GM12865 (cell line): ENCODE results near the gene PRMT9.

ENCODE experiments used
- DNase-seq: peaks from one replicate; pipeline ENCODE4 v3.0.0; 2010; ENCODE audit warnings: low read depth
- H3K4me3 ChIP-seq: 2 replicates; pipeline ENCODE4 v1.5.1; 2011; ENCODE audit warnings: mild to moderate bottlenecking, low read depth, low read length, control low read depth
- CTCF ChIP-seq: IDR thresholded peaks from 2 replicates; pipeline ENCODE4 v1.5.1; 2011; ENCODE audit warnings: low read length, control low read depth, low read depth, inconsistent platforms; ENCODE audit not compliant: insufficient read depth; ENCODE audit errors: missing control alignments

Gene PRMT9

GRCh38 chr4:147594578-147594977 is 89.4 kb downstream of the PRMT9 start:
- no peak for TF ChIP-seq CTCF
- no peak for DNase-seq
- H3K4me3 ChIP-seq: no peak overlapping the region

DNA sequence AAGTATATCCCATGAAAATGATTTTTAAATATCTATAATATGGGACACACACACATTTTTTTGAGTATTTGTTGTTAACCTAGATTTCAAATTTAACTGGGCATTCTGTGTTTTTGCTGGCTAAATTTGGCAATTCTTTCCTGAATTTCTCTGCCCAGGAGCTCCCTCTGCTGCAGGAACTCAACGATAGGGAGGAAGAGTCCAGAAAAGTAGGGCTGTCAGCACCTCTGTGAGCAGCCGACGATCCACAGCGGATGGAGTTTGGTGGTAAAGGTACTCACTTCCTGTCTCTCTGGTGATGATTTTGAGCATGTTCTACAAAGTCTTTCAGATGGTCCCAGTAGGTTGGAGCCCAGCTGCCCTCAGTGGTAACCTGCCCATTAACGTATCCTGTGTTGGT is 89.9 kb downstream of the PRMT9 start:
- TF ChIP-seq CTCF: no peak
- no peak overlapping the region for H3K4me3 ChIP-seq
- no peak for DNase-seq

DNA sequence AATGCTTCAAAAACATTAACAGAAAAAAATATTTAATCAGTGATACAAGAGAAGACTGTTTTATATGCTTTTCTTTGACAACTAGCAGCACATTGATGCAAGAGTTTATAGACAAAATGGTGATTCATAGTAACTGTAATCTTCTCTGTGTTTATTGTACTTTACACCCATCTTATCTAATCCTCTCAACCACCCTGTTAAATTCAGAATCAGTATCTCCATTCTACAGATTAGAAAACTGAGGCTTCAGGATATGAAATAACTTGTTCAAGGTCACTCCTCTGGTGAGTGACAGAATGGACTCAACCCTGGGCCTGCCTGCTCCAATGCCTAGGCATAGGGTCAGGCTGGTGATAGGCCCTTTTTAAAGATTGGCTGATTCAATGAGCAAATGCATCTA is 92.9 kb downstream of the PRMT9 start:
- DNase-seq: no peak
- TF ChIP-seq CTCF: no peak
- H3K4me3 ChIP-seq: no peak overlapping the region

- DNase-seq: peak; percentile 73
- no peak overlapping the region for H3K4me3 ChIP-seq
- peak; percentile 72 for TF ChIP-seq CTCF
Measured at GRCh38 chr4:147590249-147590920, 93.6 kb downstream of the PRMT9 start.

GRCh38 chr4:147589586-147589985 is 94.4 kb downstream of the PRMT9 start:
- no peak for TF ChIP-seq CTCF
- no peak for DNase-seq
- no peak overlapping the region for H3K4me3 ChIP-seq
